ENCODE measurements around the gene ADK. TPM values are rescaled to one million over a fixed set of nuclear protein-coding genes. Genes with fewer than 3 reads are reported as not detected.
A peak's percentile ranks its signal among the peaks of the same experiment; 100 is the strongest.

The ADK gene
- total RNA-seq, 2 experiments from 2014 or later = 56.9 to 57.5 TPM

- ChIA-PET CTCF (interaction anchor here (1.1 kb wide), 1 partner anchor 10 kb away, joined by 3 read pairs; no protein-coding TSS in a partner anchor), POLR2A (no interaction called here)
- Mint-ChIP-seq H3K36me3 (ENCODE audit: low read depth) (peaks cover 59% of the 10 kb centered on the region), H3K27me3 (no peaks in the 10 kb centered on the region), H3K4me1 (ENCODE audit: low read depth) (peaks cover 11% of the 10 kb centered on the region), H3K9me3 (no peaks in the 10 kb centered on the region), H3K27ac (no peak overlapping the region), H3K4me3 (no peak overlapping the region)
- no peak for TF ChIP-seq CTCF (IDR thresholded peaks at IDR 0.05)
- DNase-seq = no peak
- ATAC-seq = no peak
- intact Hi-C loops (cut with micrococcal nuclease) = no loop called here
Measured at GRCh38 chr10:74114041-74114448, 37.0 kb upstream of the ADK start.

GRCh38 chr10:74117738-74118137 lies 33.3 kb upstream of the ADK start:
- H3K27ac Mint-ChIP-seq = peak overlapping the region; percentile 72
- TF ChIP-seq CTCF (IDR thresholded peaks at IDR 0.05) = no peak
- CTCF ChIA-PET = interaction anchor here (1.1 to 1.7 kb wide), 3 partner anchors 36 to 161 kb away, joined by 3 to 5 read pairs (median 3); no protein-coding TSS in a partner anchor
- peak; percentile 18 for DNase-seq
- H3K4me3 Mint-ChIP-seq = no peak overlapping the region
- H3K4me1 Mint-ChIP-seq (ENCODE audit: low read depth) = peaks cover 11% of the 10 kb centered on the region
- H3K36me3 Mint-ChIP-seq (ENCODE audit: low read depth) = peaks cover 62% of the 10 kb centered on the region
- no peaks in the 10 kb centered on the region for H3K27me3 Mint-ChIP-seq
- no peaks in the 10 kb centered on the region for H3K9me3 Mint-ChIP-seq
- POLR2A ChIA-PET = interaction anchor here (0.7 to 1.6 kb wide), 2 partner anchors 8 to 126 kb away, joined by 3 read pairs; no protein-coding TSS in a partner anchor
- intact Hi-C loops (cut with micrococcal nuclease) = no loop called here
- ATAC-seq = peak; percentile 64

- no peak overlapping the region for H3K4me3 Mint-ChIP-seq
- H3K4me1 Mint-ChIP-seq (ENCODE audit: low read depth) = peaks cover 14% of the 10 kb centered on the region
- peak overlapping the region; percentile 72 for H3K27ac Mint-ChIP-seq
- ATAC-seq = no peak
- POLR2A ChIA-PET = interaction anchor here (1.6 kb wide), 1 partner anchor 9 kb away, joined by 3 read pairs; no protein-coding TSS in a partner anchor
- intact Hi-C loops (cut with micrococcal nuclease) = no loop called here
- CTCF ChIA-PET = interaction anchor here (0.8 to 1.7 kb wide), 3 partner anchors 11 to 116 kb away, joined by 3 to 5 read pairs (median 3); no protein-coding TSS in a partner anchor
- H3K36me3 Mint-ChIP-seq (ENCODE audit: low read depth) = peaks cover 62% of the 10 kb centered on the region
- DNase-seq = no peak
- no peak for TF ChIP-seq CTCF (IDR thresholded peaks at IDR 0.05)
- no peaks in the 10 kb centered on the region for H3K27me3 Mint-ChIP-seq
- no peaks in the 10 kb centered on the region for H3K9me3 Mint-ChIP-seq
Measured at GRCh38 chr10:74118804-74119203, 32.2 kb upstream of the ADK start.

- DNase-seq = no peak
- ATAC-seq = no peak
- ChIA-PET CTCF (interaction anchor here (1.4 kb wide), 1 partner anchor 13 kb away, joined by 5 read pairs; no protein-coding TSS in a partner anchor), POLR2A (no interaction called here)
- Mint-ChIP-seq H3K4me3 (no peak overlapping the region), H3K27me3 (no peaks in the 10 kb centered on the region), H3K36me3 (ENCODE audit: low read depth) (peaks cover 56% of the 10 kb centered on the region), H3K27ac (peak overlapping the region; percentile 27), H3K9me3 (no peaks in the 10 kb centered on the region), H3K4me1 (ENCODE audit: low read depth) (peaks cover 14% of the 10 kb centered on the region)
- no peak for TF ChIP-seq CTCF (IDR thresholded peaks at IDR 0.05)
- intact Hi-C loops (cut with micrococcal nuclease) = no loop called here
Measured at GRCh38 chr10:74120911-74121310, 30.1 kb upstream of the ADK start.

GRCh38 chr10:74121368-74121767 lies 29.7 kb upstream of the ADK start:
- peaks cover 14% of the 10 kb centered on the region for H3K4me1 Mint-ChIP-seq (ENCODE audit: low read depth)
- intact Hi-C loops (cut with micrococcal nuclease) = no loop called here
- no peak overlapping the region for H3K4me3 Mint-ChIP-seq
- peaks cover 57% of the 10 kb centered on the region for H3K36me3 Mint-ChIP-seq (ENCODE audit: low read depth)
- CTCF ChIA-PET = interaction anchor here (0.7 to 1.4 kb wide), 2 partner anchors 13 to 41 kb away, joined by 3 to 5 read pairs; no protein-coding TSS in a partner anchor
- no peaks in the 10 kb centered on the region for H3K27me3 Mint-ChIP-seq
- TF ChIP-seq CTCF (IDR thresholded peaks at IDR 0.05) = no peak
- no peak for ATAC-seq
- H3K27ac Mint-ChIP-seq = peak overlapping the region; percentile 27
- no peaks in the 10 kb centered on the region for H3K9me3 Mint-ChIP-seq
- POLR2A ChIA-PET = interaction anchor here (0.6 kb wide), 1 partner anchor 214 kb away, joined by 3 read pairs; no protein-coding TSS in a partner anchor
- no peak for DNase-seq

All from activated CD8-positive, alpha-beta T cell treated with anti-CD3 and anti-CD28 coated beads for 36 hours (primary cell).